GM10847 (cell line): ENCODE results near the gene ENTPD1.

Experiments
- POLR2A ChIP-seq: IDR thresholded peaks from 2 replicates; pipeline ENCODE4 v1.6.1; 2011; ENCODE audit not compliant: insufficient read length; ENCODE audit errors: extremely low read depth

ENTPD1 gene

DNA sequence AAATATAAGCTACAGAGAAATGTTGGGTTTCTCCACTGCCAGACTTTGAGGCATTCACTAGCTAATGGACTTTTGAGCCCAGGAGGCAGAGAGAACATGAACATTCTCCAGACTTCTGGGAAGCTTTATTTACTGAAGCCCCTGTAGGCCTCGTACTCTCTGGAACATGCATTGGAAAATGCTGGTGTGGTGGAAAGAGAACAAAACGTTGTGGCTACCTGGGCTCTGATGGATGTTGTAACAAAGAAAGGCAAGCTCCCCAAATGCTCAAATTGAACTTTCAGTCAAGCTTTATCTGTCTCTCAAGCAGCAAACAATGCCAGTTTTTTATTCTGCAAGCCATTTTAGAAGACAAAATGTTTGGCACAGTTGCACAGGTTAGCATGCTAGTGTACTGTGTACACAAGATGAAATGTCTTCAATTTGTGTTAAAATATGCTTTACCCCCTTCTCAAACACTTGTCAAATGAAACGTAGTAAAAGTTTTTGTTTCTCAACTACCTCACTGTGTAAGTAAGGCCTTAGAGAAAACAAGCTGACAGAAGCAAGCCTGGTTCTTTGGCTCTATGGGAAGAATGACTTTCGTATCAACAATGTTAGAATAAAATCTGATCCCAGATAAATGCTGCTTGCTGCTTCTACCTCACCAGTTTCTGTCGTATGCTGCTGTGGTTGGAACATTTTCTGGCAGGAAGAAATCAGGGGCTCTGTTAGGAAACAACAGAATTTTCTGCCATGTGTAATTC, 80.8 kb downstream of the ENTPD1 start:
- no peak for TF ChIP-seq POLR2A

- no peak for TF ChIP-seq POLR2A
Observed at GRCh38 chr10:95837356-95837776, 81.4 kb downstream of the ENTPD1 start.

- TF ChIP-seq POLR2A, result no peak
Observed at GRCh38 chr10:95837783-95838182, 81.8 kb downstream of the ENTPD1 start.

- TF ChIP-seq POLR2A, result no peak
Observed at GRCh38 chr10:95840121-95840520, 84.2 kb downstream of the ENTPD1 start.

GRCh38 chr10:95840681-95841080, 84.7 kb downstream of the ENTPD1 start:
- TF ChIP-seq POLR2A, result no peak

GRCh38 chr10:95841661-95842498, 85.9 kb downstream of the ENTPD1 start:
- TF ChIP-seq POLR2A, result no peak

DNA sequence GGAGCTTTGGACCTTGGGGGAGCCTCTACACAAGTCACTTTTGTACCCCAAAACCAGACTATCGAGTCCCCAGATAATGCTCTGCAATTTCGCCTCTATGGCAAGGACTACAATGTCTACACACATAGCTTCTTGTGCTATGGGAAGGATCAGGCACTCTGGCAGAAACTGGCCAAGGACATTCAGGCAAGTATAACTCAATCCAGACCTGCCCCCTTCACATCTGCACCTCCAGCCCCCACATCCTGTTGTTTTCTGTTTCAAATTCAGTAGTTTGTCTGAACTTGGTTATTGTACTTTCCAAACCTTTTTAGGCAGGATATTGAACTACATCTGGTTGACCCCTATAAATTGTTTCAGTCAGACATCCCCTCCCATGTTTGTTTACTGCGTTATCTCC, 89.4 kb downstream of the ENTPD1 start:
- TF ChIP-seq POLR2A, result no peak

GRCh38 chr10:95847007-95847406, 91.0 kb downstream of the ENTPD1 start:
- no peak for TF ChIP-seq POLR2A

GRCh38 chr10:95848841-95849240, 92.9 kb downstream of the ENTPD1 start:
- TF ChIP-seq POLR2A, result no peak

GRCh38 chr10:95850791-95851190, 94.8 kb downstream of the ENTPD1 start:
- no peak for TF ChIP-seq POLR2A

DNA sequence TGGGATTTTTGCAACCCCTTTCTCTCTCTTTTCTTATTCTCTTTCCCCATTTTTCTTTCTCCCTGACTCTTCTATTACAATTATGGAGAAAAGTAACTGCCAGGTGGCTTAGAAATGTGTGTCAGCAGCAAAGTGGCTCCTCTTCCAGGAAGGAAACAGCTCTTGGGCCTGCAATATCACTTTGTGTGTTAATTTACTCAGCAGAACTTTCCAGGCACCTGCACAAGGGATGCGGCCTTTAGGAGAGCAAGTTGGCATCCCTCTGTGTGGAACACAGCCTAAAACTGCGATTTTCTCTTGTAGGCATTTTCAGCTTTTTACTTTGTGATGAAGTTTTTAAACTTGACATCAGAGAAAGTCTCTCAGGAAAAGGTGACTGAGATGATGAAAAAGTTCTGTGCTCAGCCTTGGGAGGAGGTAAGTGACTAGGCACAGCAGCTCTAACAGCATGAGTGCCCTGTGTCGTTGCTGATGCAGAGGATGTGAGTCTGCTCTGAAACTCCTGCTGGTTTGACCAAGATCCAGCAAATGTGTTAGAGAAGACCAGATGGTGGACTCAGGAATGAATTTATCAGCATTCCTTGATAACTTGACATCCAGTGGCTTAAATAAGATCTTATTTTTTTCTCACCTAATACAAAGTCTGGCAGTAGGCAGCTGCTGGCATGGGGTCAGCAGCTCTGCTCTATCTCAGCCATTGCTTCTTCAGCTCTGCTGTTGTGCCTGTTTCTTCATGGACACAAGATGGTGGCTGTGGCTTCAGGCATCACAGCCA, 104.4 kb downstream of the ENTPD1 start:
- TF ChIP-seq POLR2A, result no peak

- TF ChIP-seq POLR2A, result no peak
Observed at GRCh38 chr10:95861386-95861785, 105.4 kb downstream of the ENTPD1 start.

- TF ChIP-seq POLR2A, result no peak
Observed at GRCh38 chr10:95864906-95865813, 109.2 kb downstream of the ENTPD1 start.

- no peak for TF ChIP-seq POLR2A
Observed at GRCh38 chr10:95865814-95866466, 110.0 kb downstream of the ENTPD1 start.

DNA sequence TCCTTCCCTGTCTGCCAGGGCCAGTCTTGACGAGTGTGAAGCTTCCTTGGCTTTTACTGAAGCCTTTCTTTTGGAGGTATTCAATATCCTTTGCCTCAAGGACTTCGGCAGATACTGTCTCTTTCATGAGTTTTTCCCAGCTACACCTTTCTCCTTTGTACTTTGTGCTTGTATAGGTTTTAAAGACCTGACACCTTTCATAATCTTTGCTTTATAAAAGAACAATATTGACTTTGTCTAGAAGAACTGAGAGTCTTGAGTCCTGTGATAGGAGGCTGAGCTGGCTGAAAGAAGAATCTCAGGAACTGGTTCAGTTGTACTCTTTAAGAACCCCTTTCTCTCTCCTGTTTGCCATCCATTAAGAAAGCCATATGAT, 110.5 kb downstream of the ENTPD1 start:
- no peak for TF ChIP-seq POLR2A

GRCh38 chr10:95867866-95868265, 111.9 kb downstream of the ENTPD1 start:
- no peak for TF ChIP-seq POLR2A
